Panc1 (cell line): ENCODE results near the gene SKOR1. TPM values are rescaled to one million over a fixed set of nuclear protein-coding genes. Genes with fewer than 3 reads are reported as not detected.

Experiments used
- ATAC-seq: fragments of 200-7000 bp; cut with Tn5 transposase; 2 replicates; pipeline ENCODE4 v1.9.1; 2020; ENCODE audit warnings: mild to moderate bottlenecking, moderate library complexity
- BruUV-seq: library from RNA; stranded (reverse); fragments of 400-500 nt; replicated peaks from 2 replicates; lab custom pipeline; 2021; lab: Mats Ljungman, UMichigan
- CTCF ChIA-PET: fragments of 300-600 bp; sonication (Branson Sonifier 250); formaldehyde crosslinking; loops from one replicate; lab custom pipeline; 2022; ENCODE audit warnings: antibody characterized with exemption; lab: Charles Lee
- POLR2A ChIA-PET: fragments of 300-600 bp; sonication (Branson Sonifier 250); formaldehyde crosslinking; loops from one replicate; lab custom pipeline; 2022; ENCODE audit warnings: antibody characterized with exemption; lab: Charles Lee
- DNase-seq: peaks from one replicate; pipeline ENCODE4 v3.0.0-alpha.2; 2010; ENCODE audit warnings: low read depth, low spot score
- H3K27ac ChIP-seq: 2 replicates; pipeline ENCODE4 v1.5.1; 2011; ENCODE audit warnings: mild to moderate bottlenecking, low read length, inconsistent platforms
- H3K27me3 ChIP-seq: fragments of 200-500 bp; sonication (Bioruptor generic); 2 replicates; pipeline ENCODE4 v1.6.0; 2014; ENCODE audit warnings: low read length, inconsistent platforms; ENCODE audit not compliant: control insufficient read depth, insufficient read depth
- H3K36me3 ChIP-seq: fragments of 200-500 bp; sonication (Bioruptor generic); 2 replicates; pipeline ENCODE4 v1.5.1; 2014; ENCODE audit warnings: inconsistent platforms, mild to moderate bottlenecking, low read length, moderate library complexity; ENCODE audit not compliant: control insufficient read depth, insufficient read depth
- H3K4me1 ChIP-seq: 2 replicates; pipeline ENCODE4 v1.5.1; 2011; ENCODE audit warnings: inconsistent platforms, mild to moderate bottlenecking, low read length, moderate library complexity; ENCODE audit not compliant: control insufficient read depth, insufficient read depth
- H3K4me3 ChIP-seq, 2 experiments: 2 replicates each; pipeline ENCODE4 v1.5.1; 2011 to 2012; ENCODE audit warnings: low read depth in 2 of 2, low read length in 2 of 2, mild to moderate bottlenecking in 2 of 2, inconsistent platforms in 1 of 2, moderate library complexity in 1 of 2
- H3K9me3 ChIP-seq: fragments of 200-500 bp; sonication (Bioruptor generic); 2 replicates; pipeline ENCODE4 v1.5.1; 2014; ENCODE audit warnings: low read depth, mild to moderate bottlenecking, inconsistent platforms, low read length, moderate library complexity; ENCODE audit not compliant: control insufficient read depth, insufficient read depth
- POLR2AphosphoS5 ChIP-seq: IDR thresholded peaks from 2 replicates; pipeline ENCODE4 v1.6.1; 2012; ENCODE audit warnings: mild to moderate bottlenecking, low read depth, low read length, moderate library complexity
- REST ChIP-seq, 2 experiments: IDR thresholded peaks; 2 replicates each; pipeline ENCODE4 v1.6.1; 2011 to 2012; ENCODE audit warnings: low read depth in 2 of 2, control low read depth in 1 of 2, low read length in 1 of 2, mild to moderate bottlenecking in 1 of 2, moderate library complexity in 1 of 2; ENCODE audit not compliant: insufficient read depth in 1 of 2
- SIN3A ChIP-seq: IDR thresholded peaks from 2 replicates; pipeline ENCODE4 v1.6.1; 2012; ENCODE audit warnings: low read depth, mild to moderate bottlenecking, low read length, moderate library complexity, borderline replicate concordance; ENCODE audit not compliant: insufficient read depth
- TCF7L2 ChIP-seq: IDR thresholded peaks from 2 replicates; pipeline ENCODE4 v1.6.1; 2011; ENCODE audit warnings: mild to moderate bottlenecking, low read depth, low read length, inconsistent platforms
- in situ Hi-C: cut with HindIII; loops from 2 replicates; pipeline ENCODE4 v1.10.0; 2016; ENCODE audit warnings: low sequenced_read_pairs, low pct_unique_long_range_greater_than_20kb
- intact Hi-C: fragments of 100-400 bp; cut with micrococcal nuclease; formaldehyde crosslinking; loops from one replicate; pipeline ENCODE4 v1.10.0; 2022; ENCODE audit not compliant: unreplicated experiment
- total RNA-seq: library from RNA; stranded (reverse); gene quantifications from one replicate; pipeline ENCODE4 v1.2.1, GENCODE V29; 2021; ENCODE audit not compliant: unreplicated experiment
- TF ChIP-seq, protein P1 (sequence below): fragments of 450-650 bp; IDR thresholded peaks from 2 replicates; pipeline ENCODE4 v1.5.1; 2017; ENCODE audit warnings: mild to moderate bottlenecking

Gene SKOR1
- total RNA-seq, 1 experiment from 2014 or later: 0.21 TPM

GRCh38 chr15:67826717-67827561 lies 1.6 kb downstream of the SKOR1 start:
- CTCF ChIA-PET: no interaction called here
- H3K27ac ChIP-seq: no peak overlapping the region
- POLR2A ChIA-PET: no interaction called here
- DNase-seq: no peak
- intact Hi-C loops: no loop called here
- peaks cover 14% of the 10 kb centered on the region for H3K4me1 ChIP-seq
- no TSS peak for BruUV-seq
- no peaks in the 10 kb centered on the region for H3K9me3 ChIP-seq
- in situ Hi-C loops: no loop called here
- H3K27me3 ChIP-seq: peaks cover 19% of the 10 kb centered on the region; the same call in 1 of the 2 replicates
- no peaks in the 10 kb centered on the region for H3K36me3 ChIP-seq
- no peak overlapping the region for H3K4me3 ChIP-seq
- no peak for ATAC-seq
- TF ChIP-seq SIN3A (no peak), REST (IDR thresholded peaks at IDR 0.05; ENCODE audit: insufficient read depth in 1 of 2, low read depth in 2 of 2, low read length in 1 of 2) (no peak), TCF7L2 (no peak), POLR2AphosphoS5 (no peak)
- TF ChIP-seq, protein P1, sequence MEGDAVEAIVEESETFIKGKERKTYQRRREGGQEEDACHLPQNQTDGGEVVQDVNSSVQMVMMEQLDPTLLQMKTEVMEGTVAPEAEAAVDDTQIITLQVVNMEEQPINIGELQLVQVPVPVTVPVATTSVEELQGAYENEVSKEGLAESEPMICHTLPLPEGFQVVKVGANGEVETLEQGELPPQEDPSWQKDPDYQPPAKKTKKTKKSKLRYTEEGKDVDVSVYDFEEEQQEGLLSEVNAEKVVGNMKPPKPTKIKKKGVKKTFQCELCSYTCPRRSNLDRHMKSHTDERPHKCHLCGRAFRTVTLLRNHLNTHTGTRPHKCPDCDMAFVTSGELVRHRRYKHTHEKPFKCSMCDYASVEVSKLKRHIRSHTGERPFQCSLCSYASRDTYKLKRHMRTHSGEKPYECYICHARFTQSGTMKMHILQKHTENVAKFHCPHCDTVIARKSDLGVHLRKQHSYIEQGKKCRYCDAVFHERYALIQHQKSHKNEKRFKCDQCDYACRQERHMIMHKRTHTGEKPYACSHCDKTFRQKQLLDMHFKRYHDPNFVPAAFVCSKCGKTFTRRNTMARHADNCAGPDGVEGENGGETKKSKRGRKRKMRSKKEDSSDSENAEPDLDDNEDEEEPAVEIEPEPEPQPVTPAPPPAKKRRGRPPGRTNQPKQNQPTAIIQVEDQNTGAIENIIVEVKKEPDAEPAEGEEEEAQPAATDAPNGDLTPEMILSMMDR: no peak

GRCh38 chr15:67827562-67828277 lies 2.4 kb downstream of the SKOR1 start:
- peaks cover 14% of the 10 kb centered on the region; the same call in 1 of the 2 replicates for H3K27me3 ChIP-seq
- no peak overlapping the region for H3K27ac ChIP-seq
- intact Hi-C loops (no loop called here), in situ Hi-C loops (no loop called here)
- H3K4me1 ChIP-seq: peaks cover 14% of the 10 kb centered on the region
- ChIA-PET CTCF (no interaction called here), POLR2A (interaction anchor here (0.7 kb wide), 1 partner anchor 285 kb away, joined by 3 read pairs; the partner anchor contains the start of gene MAP2K5)
- no peak for ATAC-seq
- no peak for DNase-seq
- TF ChIP-seq TCF7L2 (no peak), REST (IDR thresholded peaks at IDR 0.05; ENCODE audit: insufficient read depth in 1 of 2, low read depth in 2 of 2, low read length in 1 of 2) (no peak), SIN3A (no peak), POLR2AphosphoS5 (no peak)
- TF ChIP-seq, protein P1: no peak
- H3K36me3 ChIP-seq: no peaks in the 10 kb centered on the region
- no TSS peak for BruUV-seq
- H3K9me3 ChIP-seq: no peaks in the 10 kb centered on the region
- no peak overlapping the region for H3K4me3 ChIP-seq
